Measurements from ENCODE around the gene DDX10. TPM values are rescaled to one million over a fixed set of nuclear protein-coding genes. Genes with fewer than 3 reads are reported as not detected.

The DDX10 gene
- polyA plus RNA-seq, 1 donor from 2014 or later, result 15.9 TPM

DNA sequence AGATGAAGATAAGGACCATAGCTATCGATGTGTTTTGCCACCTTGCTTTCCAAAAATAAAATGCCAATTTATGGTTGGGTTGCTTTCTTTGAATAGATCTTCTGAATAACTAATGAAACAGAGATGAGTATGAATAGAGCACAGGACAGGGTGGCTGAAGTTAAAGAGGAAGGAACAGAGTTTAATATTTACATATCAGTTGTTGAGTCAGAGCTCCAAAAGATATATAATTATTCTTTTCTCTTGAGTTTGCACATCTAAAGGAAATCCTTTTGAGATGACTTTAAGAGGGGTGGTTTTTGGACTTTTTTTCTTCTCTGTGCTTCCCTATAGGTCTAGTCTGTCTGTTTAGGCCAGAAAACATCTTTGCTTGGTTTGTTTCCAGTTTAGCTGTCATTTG lies 115.2 kb downstream of the DDX10 start:
- Histone ChIP-seq H3K9ac (ENCODE audit: low read length) (no peak overlapping the region), H3K36me3 (ENCODE audit: insufficient read depth, low read length) (no peaks in the 10 kb centered on the region), H3K79me2 (replicated peaks; ENCODE audit: insufficient read depth, low read length) (no peaks in the 10 kb centered on the region), H2AFZ (ENCODE audit: low read depth, low read length) (no peak overlapping the region), H3K27ac (ENCODE audit: low read length) (no peak overlapping the region), H3K4me2 (ENCODE audit: low read length) (no peak overlapping the region), H3K9me2 (ENCODE audit: insufficient read depth, low read length) (no peaks in the 10 kb centered on the region), H3F3A (ENCODE audit: insufficient read depth, low read length, poor library complexity, severe bottlenecking) (no peaks in the 10 kb centered on the region), H3K4me3 (ENCODE audit: low read length) (no peak overlapping the region), H4K20me1 (ENCODE audit: insufficient read depth) (no peaks in the 10 kb centered on the region), H3K27me3 (ENCODE audit: insufficient read depth, low read depth, low read length) (no peaks in the 10 kb centered on the region), H3K9me3 (ENCODE audit: low read length) (no peaks in the 10 kb centered on the region)
- TF ChIP-seq MXI1 (conservative IDR thresholded peaks at IDR 0.05; ENCODE audit: poor library complexity, severe bottlenecking) (no peak), EP300 (conservative IDR thresholded peaks at IDR 0.05; ENCODE audit: poor library complexity, severe bottlenecking) (no peak)
- TF ChIP-seq, protein P1, sequence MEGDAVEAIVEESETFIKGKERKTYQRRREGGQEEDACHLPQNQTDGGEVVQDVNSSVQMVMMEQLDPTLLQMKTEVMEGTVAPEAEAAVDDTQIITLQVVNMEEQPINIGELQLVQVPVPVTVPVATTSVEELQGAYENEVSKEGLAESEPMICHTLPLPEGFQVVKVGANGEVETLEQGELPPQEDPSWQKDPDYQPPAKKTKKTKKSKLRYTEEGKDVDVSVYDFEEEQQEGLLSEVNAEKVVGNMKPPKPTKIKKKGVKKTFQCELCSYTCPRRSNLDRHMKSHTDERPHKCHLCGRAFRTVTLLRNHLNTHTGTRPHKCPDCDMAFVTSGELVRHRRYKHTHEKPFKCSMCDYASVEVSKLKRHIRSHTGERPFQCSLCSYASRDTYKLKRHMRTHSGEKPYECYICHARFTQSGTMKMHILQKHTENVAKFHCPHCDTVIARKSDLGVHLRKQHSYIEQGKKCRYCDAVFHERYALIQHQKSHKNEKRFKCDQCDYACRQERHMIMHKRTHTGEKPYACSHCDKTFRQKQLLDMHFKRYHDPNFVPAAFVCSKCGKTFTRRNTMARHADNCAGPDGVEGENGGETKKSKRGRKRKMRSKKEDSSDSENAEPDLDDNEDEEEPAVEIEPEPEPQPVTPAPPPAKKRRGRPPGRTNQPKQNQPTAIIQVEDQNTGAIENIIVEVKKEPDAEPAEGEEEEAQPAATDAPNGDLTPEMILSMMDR (IDR thresholded peaks at IDR 0.05; ENCODE audit: poor library complexity, severe bottlenecking), result no peak

DNA sequence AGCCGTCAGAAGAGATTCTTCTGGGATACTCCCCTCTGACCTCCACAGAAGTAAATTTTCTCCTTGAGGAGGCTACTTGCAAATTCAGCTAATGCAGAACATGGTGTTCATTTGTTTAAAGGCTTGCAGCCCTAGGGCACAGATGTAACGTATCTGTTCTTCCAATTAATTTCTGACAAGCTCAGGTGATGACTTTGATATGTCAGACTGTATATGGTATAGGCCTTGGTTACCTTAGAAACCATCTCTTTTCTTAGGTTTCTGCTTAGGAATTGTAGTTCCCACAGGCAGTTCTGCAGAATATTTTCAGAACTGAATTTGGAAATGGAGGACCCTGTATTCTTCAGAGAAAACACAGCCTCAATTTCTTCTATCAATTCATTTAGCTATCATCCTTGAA lies 117.1 kb downstream of the DDX10 start:
- no peaks in the 10 kb centered on the region for H3K36me3 ChIP-seq (ENCODE audit: insufficient read depth, low read length)
- H3K27ac ChIP-seq (ENCODE audit: low read length), result peak overlapping the region; percentile 91
- H3K9me3 ChIP-seq (ENCODE audit: low read length), result no peaks in the 10 kb centered on the region
- no peaks in the 10 kb centered on the region for H3K27me3 ChIP-seq (ENCODE audit: insufficient read depth, low read depth, low read length)
- peak overlapping the region; percentile 54 for H3K9ac ChIP-seq (ENCODE audit: low read length)
- H2AFZ ChIP-seq (ENCODE audit: low read depth, low read length), result no peak overlapping the region
- no peaks in the 10 kb centered on the region for H4K20me1 ChIP-seq (ENCODE audit: insufficient read depth)
- H3F3A ChIP-seq (ENCODE audit: insufficient read depth, low read length, poor library complexity, severe bottlenecking), result no peaks in the 10 kb centered on the region
- no peaks in the 10 kb centered on the region for H3K9me2 ChIP-seq (ENCODE audit: insufficient read depth, low read length)
- TF ChIP-seq MXI1 (conservative IDR thresholded peaks at IDR 0.05; ENCODE audit: poor library complexity, severe bottlenecking) (no peak), EP300 (conservative IDR thresholded peaks at IDR 0.05; ENCODE audit: poor library complexity, severe bottlenecking) (peak; percentile 66), TAF1 (IDR thresholded peaks at IDR 0.05; ENCODE audit: low read depth) (no peak), POLR2AphosphoS5 (IDR thresholded peaks at IDR 0.05) (peak; percentile 53)
- TF ChIP-seq, protein P2, sequence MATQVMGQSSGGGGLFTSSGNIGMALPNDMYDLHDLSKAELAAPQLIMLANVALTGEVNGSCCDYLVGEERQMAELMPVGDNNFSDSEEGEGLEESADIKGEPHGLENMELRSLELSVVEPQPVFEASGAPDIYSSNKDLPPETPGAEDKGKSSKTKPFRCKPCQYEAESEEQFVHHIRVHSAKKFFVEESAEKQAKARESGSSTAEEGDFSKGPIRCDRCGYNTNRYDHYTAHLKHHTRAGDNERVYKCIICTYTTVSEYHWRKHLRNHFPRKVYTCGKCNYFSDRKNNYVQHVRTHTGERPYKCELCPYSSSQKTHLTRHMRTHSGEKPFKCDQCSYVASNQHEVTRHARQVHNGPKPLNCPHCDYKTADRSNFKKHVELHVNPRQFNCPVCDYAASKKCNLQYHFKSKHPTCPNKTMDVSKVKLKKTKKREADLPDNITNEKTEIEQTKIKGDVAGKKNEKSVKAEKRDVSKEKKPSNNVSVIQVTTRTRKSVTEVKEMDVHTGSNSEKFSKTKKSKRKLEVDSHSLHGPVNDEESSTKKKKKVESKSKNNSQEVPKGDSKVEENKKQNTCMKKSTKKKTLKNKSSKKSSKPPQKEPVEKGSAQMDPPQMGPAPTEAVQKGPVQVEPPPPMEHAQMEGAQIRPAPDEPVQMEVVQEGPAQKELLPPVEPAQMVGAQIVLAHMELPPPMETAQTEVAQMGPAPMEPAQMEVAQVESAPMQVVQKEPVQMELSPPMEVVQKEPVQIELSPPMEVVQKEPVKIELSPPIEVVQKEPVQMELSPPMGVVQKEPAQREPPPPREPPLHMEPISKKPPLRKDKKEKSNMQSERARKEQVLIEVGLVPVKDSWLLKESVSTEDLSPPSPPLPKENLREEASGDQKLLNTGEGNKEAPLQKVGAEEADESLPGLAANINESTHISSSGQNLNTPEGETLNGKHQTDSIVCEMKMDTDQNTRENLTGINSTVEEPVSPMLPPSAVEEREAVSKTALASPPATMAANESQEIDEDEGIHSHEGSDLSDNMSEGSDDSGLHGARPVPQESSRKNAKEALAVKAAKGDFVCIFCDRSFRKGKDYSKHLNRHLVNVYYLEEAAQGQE (IDR thresholded peaks at IDR 0.05; ENCODE audit: borderline replicate concordance), result peak; percentile 23
- H3K4me2 ChIP-seq (ENCODE audit: low read length), result peak overlapping the region; percentile 29
- peak overlapping the region; percentile 49 for H3K4me3 ChIP-seq (ENCODE audit: low read length)
- peaks cover 5% of the 10 kb centered on the region for H3K79me2 ChIP-seq (replicated peaks; ENCODE audit: insufficient read depth, low read length)

DNA sequence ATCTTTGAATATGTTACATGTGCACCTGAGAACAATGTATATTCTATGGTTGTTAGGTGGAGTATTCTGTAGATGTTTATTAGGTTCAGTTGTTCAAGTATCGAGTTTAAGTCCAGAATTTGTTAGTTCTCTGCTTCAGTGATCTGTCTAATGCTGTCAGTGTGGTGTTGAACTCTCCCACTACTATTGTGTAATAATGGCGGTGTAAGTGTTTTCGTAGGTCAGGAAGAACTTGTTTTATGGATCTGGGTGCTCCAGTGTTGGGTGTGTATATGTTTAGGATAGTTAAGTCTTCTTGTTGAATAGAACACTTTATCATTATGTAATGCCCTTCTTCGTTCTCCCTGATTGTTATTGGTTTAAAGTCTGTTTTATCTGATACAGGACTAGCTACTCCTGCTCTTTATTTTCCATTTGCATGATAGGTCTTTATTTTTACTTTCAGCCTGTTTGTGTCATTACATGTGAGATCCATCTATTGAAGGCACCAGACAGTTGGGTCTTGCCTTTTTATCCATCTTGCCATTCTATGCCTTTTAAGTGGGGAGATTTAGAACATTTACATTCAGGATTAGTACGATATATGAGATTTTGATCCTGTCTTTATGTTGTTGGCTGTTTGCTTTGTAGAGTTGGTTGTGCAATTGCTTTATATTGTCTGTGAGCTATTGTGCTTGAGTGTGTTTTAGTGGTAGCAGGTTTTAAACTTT lies 121.6 kb downstream of the DDX10 start:
- TF ChIP-seq, protein P2 (IDR thresholded peaks at IDR 0.05; ENCODE audit: borderline replicate concordance), result no peak
- TF ChIP-seq, protein P1 (IDR thresholded peaks at IDR 0.05; ENCODE audit: poor library complexity, severe bottlenecking), result no peak
- TF ChIP-seq RAD21 (conservative IDR thresholded peaks at IDR 0.05) (no peak), POLR2AphosphoS5 (IDR thresholded peaks at IDR 0.05) (no peak), SMC3 (conservative IDR thresholded peaks at IDR 0.05; ENCODE audit: poor library complexity) (no peak), MXI1 (conservative IDR thresholded peaks at IDR 0.05; ENCODE audit: poor library complexity, severe bottlenecking) (no peak), EP300 (conservative IDR thresholded peaks at IDR 0.05; ENCODE audit: poor library complexity, severe bottlenecking) (no peak), EZH2 (IDR thresholded peaks at IDR 0.05; ENCODE audit: borderline replicate concordance, insufficient read depth, low read length, poor library complexity, severe bottlenecking) (no peak), TAF1 (IDR thresholded peaks at IDR 0.05; ENCODE audit: low read depth) (no peak)
- H3K4me3 ChIP-seq (ENCODE audit: low read length), result no peak overlapping the region
- no peak overlapping the region for H2AFZ ChIP-seq (ENCODE audit: low read depth, low read length)
- H3K4me2 ChIP-seq (ENCODE audit: low read length), result no peak overlapping the region
- H3K9me3 ChIP-seq (ENCODE audit: low read length), result no peaks in the 10 kb centered on the region
- no peaks in the 10 kb centered on the region for H3K9me2 ChIP-seq (ENCODE audit: insufficient read depth, low read length)
- no peaks in the 10 kb centered on the region for H3K36me3 ChIP-seq (ENCODE audit: insufficient read depth, low read length)
- H3K9ac ChIP-seq (ENCODE audit: low read length), result no peak overlapping the region
- H3F3A ChIP-seq (ENCODE audit: insufficient read depth, low read length, poor library complexity, severe bottlenecking), result no peaks in the 10 kb centered on the region
- H3K79me2 ChIP-seq (replicated peaks; ENCODE audit: insufficient read depth, low read length), result peaks cover 5% of the 10 kb centered on the region
- no peaks in the 10 kb centered on the region for H4K20me1 ChIP-seq (ENCODE audit: insufficient read depth)
- H3K27me3 ChIP-seq (ENCODE audit: insufficient read depth, low read depth, low read length), result no peaks in the 10 kb centered on the region
- no peak overlapping the region for H3K27ac ChIP-seq (ENCODE audit: low read length)
